SK-N-SH treated with all-trans-retinoic acid at 6 μM for 48 hours (cell line): ENCODE results near the gene CDIP1.

Source experiments
- ATAC-seq: fragments of 200-7000 bp; cut with Tn5 transposase; 3 replicates; pipeline ENCODE4 v1.9.1; 2020; ENCODE audit warnings: mild to moderate bottlenecking, moderate library complexity
- ARNTL ChIP-seq: fragments of 450-650 bp; formaldehyde crosslinking; IDR thresholded peaks from 2 replicates; pipeline ENCODE4 v1.5.0; 2020; ENCODE audit warnings: low read depth, mild to moderate bottlenecking, moderate library complexity, borderline replicate concordance
- CSDC2 ChIP-seq: fragments of 250-450 bp; sonication (Bioruptor Pico); IDR thresholded peaks from 2 replicates; pipeline ENCODE4 v1.5.0; 2020; ENCODE audit warnings: mild to moderate bottlenecking, moderate library complexity
- ESRRG ChIP-seq: fragments of 250-450 bp; sonication (Bioruptor Pico); IDR thresholded peaks from 2 replicates; pipeline ENCODE4 v1.6.1; 2021; ENCODE audit warnings: mild to moderate bottlenecking
- GLIS3 ChIP-seq: fragments of 250-450 bp; sonication (Bioruptor Pico); IDR thresholded peaks from 2 replicates; pipeline ENCODE4 v1.5.0; 2020; ENCODE audit warnings: mild to moderate bottlenecking, moderate library complexity
- ISL1 ChIP-seq: fragments of 250-450 bp; sonication (Bioruptor Pico); IDR thresholded peaks from 2 replicates; pipeline ENCODE4 v2.1.2; 2022; ENCODE audit warnings: mild to moderate bottlenecking, moderate library complexity
- OSR1 ChIP-seq: fragments of 250-450 bp; sonication (Bioruptor Pico); IDR thresholded peaks from 2 replicates; pipeline ENCODE4 v1.8.0; 2022; ENCODE audit warnings: moderate library complexity, mild to moderate bottlenecking, inconsistent platforms
- PPARA ChIP-seq: fragments of 250-450 bp; sonication (Bioruptor Pico); IDR thresholded peaks from 2 replicates; pipeline ENCODE4 v1.5.0; 2020; ENCODE audit warnings: mild to moderate bottlenecking, borderline replicate concordance
- RARB ChIP-seq: fragments of 250-450 bp; sonication (Bioruptor Pico); IDR thresholded peaks from 2 replicates; pipeline ENCODE4 v1.8.0; 2021; ENCODE audit warnings: mild to moderate bottlenecking, moderate library complexity
- TCF4 ChIP-seq: fragments of 250-450 bp; sonication (Bioruptor Pico); IDR thresholded peaks from 2 replicates; pipeline ENCODE4 v1.8.0; 2021; ENCODE audit warnings: mild to moderate bottlenecking, moderate library complexity, borderline replicate concordance
- TOX ChIP-seq: fragments of 250-450 bp; sonication (Bioruptor Pico); IDR thresholded peaks from 2 replicates; pipeline ENCODE4 v1.8.0; 2021; ENCODE audit warnings: mild to moderate bottlenecking, moderate library complexity, borderline replicate concordance
- ZFP30 ChIP-seq: fragments of 450-650 bp; formaldehyde crosslinking; IDR thresholded peaks from 2 replicates; pipeline ENCODE4 v1.5.0; 2022; ENCODE audit warnings: mild to moderate bottlenecking, moderate library complexity
- ZNF565 ChIP-seq: fragments of 450-650 bp; formaldehyde crosslinking; conservative IDR thresholded peaks from 2 replicates; pipeline ENCODE4 v1.5.0; 2020; ENCODE audit warnings: low read depth, mild to moderate bottlenecking, moderate library complexity
- ZNF8 ChIP-seq: fragments of 450-650 bp; formaldehyde crosslinking; IDR thresholded peaks from 2 replicates; pipeline ENCODE4 v1.5.0; 2020; ENCODE audit warnings: mild to moderate bottlenecking, moderate library complexity
- TF ChIP-seq, protein P1 (sequence below): fragments of 250-450 bp; sonication (Bioruptor Pico); IDR thresholded peaks from 2 replicates; pipeline ENCODE4 v1.8.0; 2020; ENCODE audit warnings: mild to moderate bottlenecking, moderate library complexity, borderline replicate concordance
- TF ChIP-seq, protein P2 (sequence below): fragments of 250-450 bp; sonication (Bioruptor Pico); IDR thresholded peaks from 2 replicates; pipeline ENCODE4 v1.8.0; 2021; ENCODE audit warnings: low read depth, mild to moderate bottlenecking, moderate library complexity, borderline replicate concordance
- TF ChIP-seq, protein P3 (sequence below): fragments of 250-450 bp; sonication (Bioruptor Pico); IDR thresholded peaks from 2 replicates; pipeline ENCODE4 v1.5.1; 2020; ENCODE audit warnings: low read depth, mild to moderate bottlenecking, moderate library complexity
- TF ChIP-seq, protein P4 (sequence below): fragments of 250-450 bp; sonication (Bioruptor Pico); IDR thresholded peaks from 2 replicates; pipeline ENCODE4 v1.5.0; 2020; ENCODE audit warnings: mild to moderate bottlenecking, moderate library complexity
- TF ChIP-seq, protein P5 (sequence below): fragments of 250-450 bp; sonication (Bioruptor Pico); IDR thresholded peaks from 2 replicates; pipeline ENCODE4 v1.5.1; 2021; ENCODE audit warnings: mild to moderate bottlenecking, moderate library complexity

Gene CDIP1

DNA sequence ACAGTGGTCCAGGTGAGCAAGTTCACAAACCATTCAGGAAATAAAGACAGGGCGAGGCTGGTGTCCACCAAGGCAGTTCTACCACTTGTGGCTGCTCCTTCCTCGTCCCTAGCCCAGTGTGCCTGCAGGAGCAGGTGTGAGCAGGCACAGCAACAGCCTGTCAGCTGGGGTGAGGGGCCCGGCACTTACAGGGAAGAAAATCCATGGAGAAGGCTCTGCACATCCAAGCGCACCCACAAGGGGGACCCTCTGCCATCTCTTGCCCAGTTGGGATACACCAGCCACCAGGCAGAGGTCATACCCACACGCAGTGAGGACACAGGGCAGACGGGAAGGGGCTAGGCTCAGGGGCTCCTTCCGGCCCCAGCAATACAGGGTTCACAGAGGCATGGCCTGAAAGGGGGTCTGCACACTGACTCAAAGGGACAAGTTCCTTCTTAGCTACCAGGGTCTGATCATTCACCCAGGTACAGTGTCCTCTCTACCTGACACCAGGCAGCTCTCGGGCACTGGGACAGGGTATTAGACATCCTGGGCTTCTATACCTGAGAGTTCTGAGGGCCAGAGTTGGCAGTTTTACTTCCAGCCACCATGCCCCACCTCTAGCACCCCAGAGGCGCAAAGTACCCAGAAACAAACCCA is 27.0 kb downstream of the CDIP1 start:
- ATAC-seq: peak; percentile 78
- no peak for TF ChIP-seq ZNF565 (CRISPR knock-in tag)
- no peak for TF ChIP-seq TCF4 (CRISPR knock-in tag)
- TF ChIP-seq ZFP30: no peak
- TF ChIP-seq ESRRG (CRISPR knock-in tag): no peak
- no peak for TF ChIP-seq OSR1
- no peak for TF ChIP-seq PPARA (CRISPR knock-in tag)
- no peak for TF ChIP-seq TOX
- no peak for TF ChIP-seq GLIS3 (CRISPR knock-in tag)
- TF ChIP-seq, protein P1, sequence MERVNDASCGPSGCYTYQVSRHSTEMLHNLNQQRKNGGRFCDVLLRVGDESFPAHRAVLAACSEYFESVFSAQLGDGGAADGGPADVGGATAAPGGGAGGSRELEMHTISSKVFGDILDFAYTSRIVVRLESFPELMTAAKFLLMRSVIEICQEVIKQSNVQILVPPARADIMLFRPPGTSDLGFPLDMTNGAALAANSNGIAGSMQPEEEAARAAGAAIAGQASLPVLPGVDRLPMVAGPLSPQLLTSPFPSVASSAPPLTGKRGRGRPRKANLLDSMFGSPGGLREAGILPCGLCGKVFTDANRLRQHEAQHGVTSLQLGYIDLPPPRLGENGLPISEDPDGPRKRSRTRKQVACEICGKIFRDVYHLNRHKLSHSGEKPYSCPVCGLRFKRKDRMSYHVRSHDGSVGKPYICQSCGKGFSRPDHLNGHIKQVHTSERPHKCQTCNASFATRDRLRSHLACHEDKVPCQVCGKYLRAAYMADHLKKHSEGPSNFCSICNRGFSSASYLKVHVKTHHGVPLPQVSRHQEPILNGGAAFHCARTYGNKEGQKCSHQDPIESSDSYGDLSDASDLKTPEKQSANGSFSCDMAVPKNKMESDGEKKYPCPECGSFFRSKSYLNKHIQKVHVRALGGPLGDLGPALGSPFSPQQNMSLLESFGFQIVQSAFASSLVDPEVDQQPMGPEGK (CRISPR knock-in tag): no peak
- TF ChIP-seq, all 23 proteins: peak for 0

DNA sequence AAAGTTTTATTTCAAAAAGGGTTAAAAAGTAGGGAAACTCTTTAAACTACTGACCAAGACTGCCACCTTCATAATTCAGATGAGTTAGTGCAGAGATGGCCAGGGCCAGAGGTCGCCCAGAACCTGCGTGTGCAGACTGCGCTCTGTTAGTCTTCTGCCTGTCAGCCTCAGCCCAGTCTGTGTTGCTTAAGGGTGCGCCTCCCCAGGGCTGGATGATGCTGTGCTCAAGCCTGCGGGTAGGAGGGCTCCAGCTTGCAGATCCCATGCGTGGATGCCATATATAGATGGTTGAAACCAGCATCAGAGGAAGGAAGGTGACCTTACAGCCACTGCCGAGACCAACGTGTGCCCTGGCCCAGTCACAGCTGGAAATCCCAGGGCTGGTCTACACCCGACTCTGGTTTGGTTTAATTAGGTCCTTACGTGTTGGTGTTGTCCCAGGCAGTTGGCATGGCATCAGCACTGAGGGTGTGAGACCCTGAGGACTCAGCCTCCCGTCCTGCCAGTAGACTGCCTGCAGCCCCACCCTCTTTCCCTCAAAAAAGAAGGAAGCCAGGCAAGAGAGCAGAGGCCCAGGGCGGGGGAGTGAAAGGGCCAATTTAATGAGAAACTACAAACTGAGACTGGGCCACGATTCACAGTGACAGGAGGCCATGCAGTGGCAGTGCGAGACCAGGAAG is 27.7 kb downstream of the CDIP1 start:
- TF ChIP-seq, protein P2, sequence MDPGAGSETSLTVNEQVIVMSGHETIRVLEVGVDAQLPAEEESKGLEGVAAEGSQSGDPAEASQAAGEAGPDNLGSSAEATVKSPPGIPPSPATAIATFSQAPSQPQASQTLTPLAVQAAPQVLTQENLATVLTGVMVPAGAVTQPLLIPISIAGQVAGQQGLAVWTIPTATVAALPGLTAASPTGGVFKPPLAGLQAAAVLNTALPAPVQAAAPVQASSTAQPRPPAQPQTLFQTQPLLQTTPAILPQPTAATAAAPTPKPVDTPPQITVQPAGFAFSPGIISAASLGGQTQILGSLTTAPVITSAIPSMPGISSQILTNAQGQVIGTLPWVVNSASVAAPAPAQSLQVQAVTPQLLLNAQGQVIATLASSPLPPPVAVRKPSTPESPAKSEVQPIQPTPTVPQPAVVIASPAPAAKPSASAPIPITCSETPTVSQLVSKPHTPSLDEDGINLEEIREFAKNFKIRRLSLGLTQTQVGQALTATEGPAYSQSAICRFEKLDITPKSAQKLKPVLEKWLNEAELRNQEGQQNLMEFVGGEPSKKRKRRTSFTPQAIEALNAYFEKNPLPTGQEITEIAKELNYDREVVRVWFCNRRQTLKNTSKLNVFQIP (CRISPR knock-in tag): no peak

DNA sequence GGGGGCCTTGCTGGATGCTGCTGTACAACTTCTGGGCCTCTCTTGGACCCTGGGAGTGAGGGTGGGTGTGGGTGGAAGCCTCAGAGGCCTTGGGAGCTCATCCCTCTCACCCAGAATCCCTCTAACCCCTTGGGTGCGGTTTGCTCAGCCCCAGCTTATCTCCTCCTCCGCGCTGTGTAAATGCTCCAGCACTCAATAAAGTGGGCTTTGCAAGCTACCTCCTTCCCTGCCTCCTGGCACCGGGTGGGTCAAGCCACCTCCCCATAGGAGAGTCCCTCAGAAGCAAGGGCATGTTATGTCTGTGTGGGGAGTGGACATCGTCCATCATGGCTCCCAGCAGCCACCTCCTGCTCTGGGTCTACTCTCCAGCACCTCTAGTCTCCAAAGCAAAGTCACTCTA is 28.4 kb downstream of the CDIP1 start:
- no peak for ATAC-seq
- TF ChIP-seq, protein P3, sequence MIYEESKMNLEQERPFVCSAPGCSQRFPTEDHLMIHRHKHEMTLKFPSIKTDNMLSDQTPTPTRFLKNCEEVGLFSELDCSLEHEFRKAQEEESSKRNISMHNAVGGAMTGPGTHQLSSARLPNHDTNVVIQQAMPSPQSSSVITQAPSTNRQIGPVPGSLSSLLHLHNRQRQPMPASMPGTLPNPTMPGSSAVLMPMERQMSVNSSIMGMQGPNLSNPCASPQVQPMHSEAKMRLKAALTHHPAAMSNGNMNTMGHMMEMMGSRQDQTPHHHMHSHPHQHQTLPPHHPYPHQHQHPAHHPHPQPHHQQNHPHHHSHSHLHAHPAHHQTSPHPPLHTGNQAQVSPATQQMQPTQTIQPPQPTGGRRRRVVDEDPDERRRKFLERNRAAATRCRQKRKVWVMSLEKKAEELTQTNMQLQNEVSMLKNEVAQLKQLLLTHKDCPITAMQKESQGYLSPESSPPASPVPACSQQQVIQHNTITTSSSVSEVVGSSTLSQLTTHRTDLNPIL: no peak
- TF ChIP-seq OSR1 (no peak), PPARA (CRISPR knock-in tag) (no peak), ISL1 (CRISPR knock-in tag) (no peak), ZNF565 (CRISPR knock-in tag) (no peak), ZNF8 (CRISPR knock-in tag) (no peak), RARB (CRISPR knock-in tag) (no peak), CSDC2 (no peak), GLIS3 (CRISPR knock-in tag) (no peak), ARNTL (CRISPR knock-in tag) (no peak), TCF4 (CRISPR knock-in tag) (no peak)
- TF ChIP-seq, protein P1 (CRISPR knock-in tag): no peak
- TF ChIP-seq, protein P4, sequence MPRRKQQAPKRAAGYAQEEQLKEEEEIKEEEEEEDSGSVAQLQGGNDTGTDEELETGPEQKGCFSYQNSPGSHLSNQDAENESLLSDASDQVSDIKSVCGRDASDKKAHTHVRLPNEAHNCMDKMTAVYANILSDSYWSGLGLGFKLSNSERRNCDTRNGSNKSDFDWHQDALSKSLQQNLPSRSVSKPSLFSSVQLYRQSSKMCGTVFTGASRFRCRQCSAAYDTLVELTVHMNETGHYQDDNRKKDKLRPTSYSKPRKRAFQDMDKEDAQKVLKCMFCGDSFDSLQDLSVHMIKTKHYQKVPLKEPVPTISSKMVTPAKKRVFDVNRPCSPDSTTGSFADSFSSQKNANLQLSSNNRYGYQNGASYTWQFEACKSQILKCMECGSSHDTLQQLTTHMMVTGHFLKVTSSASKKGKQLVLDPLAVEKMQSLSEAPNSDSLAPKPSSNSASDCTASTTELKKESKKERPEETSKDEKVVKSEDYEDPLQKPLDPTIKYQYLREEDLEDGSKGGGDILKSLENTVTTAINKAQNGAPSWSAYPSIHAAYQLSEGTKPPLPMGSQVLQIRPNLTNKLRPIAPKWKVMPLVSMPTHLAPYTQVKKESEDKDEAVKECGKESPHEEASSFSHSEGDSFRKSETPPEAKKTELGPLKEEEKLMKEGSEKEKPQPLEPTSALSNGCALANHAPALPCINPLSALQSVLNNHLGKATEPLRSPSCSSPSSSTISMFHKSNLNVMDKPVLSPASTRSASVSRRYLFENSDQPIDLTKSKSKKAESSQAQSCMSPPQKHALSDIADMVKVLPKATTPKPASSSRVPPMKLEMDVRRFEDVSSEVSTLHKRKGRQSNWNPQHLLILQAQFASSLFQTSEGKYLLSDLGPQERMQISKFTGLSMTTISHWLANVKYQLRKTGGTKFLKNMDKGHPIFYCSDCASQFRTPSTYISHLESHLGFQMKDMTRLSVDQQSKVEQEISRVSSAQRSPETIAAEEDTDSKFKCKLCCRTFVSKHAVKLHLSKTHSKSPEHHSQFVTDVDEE (CRISPR knock-in tag): no peak
- TF ChIP-seq, protein P2 (CRISPR knock-in tag): no peak
- TF ChIP-seq, protein P5, sequence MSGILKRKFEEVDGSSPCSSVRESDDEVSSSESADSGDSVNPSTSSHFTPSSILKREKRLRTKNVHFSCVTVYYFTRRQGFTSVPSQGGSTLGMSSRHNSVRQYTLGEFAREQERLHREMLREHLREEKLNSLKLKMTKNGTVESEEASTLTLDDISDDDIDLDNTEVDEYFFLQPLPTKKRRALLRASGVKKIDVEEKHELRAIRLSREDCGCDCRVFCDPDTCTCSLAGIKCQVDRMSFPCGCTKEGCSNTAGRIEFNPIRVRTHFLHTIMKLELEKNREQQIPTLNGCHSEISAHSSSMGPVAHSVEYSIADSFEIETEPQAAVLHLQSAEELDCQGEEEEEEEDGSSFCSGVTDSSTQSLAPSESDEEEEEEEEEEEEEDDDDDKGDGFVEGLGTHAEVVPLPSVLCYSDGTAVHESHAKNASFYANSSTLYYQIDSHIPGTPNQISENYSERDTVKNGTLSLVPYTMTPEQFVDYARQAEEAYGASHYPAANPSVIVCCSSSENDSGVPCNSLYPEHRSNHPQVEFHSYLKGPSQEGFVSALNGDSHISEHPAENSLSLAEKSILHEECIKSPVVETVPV (CRISPR knock-in tag): no peak
- TF ChIP-seq, all 23 proteins: peak for 0

More for the DNA sequence above, 27.7 kb downstream of the CDIP1 start:
- ATAC-seq: no peak
